Osteoblast (primary cell): ENCODE results near the gene PPP1R10. TPM values are rescaled to one million over a fixed set of nuclear protein-coding genes. Genes with fewer than 3 reads are reported as not detected.

Source experiments
- DNase-seq: peaks from one replicate; pipeline ENCODE4 v3.0.0; 2011; ENCODE audit warnings: low spot score, mixed read lengths; ENCODE audit not compliant: insufficient read length; ENCODE audit errors: missing footprints
- H2AFZ ChIP-seq: 2 replicates; pipeline ENCODE4 v1.6.0; 2011; ENCODE audit warnings: mild to moderate bottlenecking, low read length
- H3K27ac ChIP-seq: 2 replicates; pipeline ENCODE4 v1.5.1; 2011; ENCODE audit warnings: mild to moderate bottlenecking, low read depth, low read length, moderate library complexity
- H3K27me3 ChIP-seq: 2 replicates; pipeline ENCODE4 v1.6.0; 2012; ENCODE audit warnings: mild to moderate bottlenecking, control low read depth, inconsistent platforms, low read length, moderate library complexity; ENCODE audit not compliant: insufficient read depth
- H3K36me3 ChIP-seq: 2 replicates; pipeline ENCODE4 v1.5.1; 2011; ENCODE audit warnings: mild to moderate bottlenecking, low read length, control low read depth, moderate library complexity; ENCODE audit not compliant: insufficient read depth
- H3K4me1 ChIP-seq: 2 replicates; pipeline ENCODE4 v1.5.1; 2011; ENCODE audit warnings: mild to moderate bottlenecking, low read length, control low read depth, moderate library complexity; ENCODE audit not compliant: insufficient read depth
- H3K4me2 ChIP-seq: 2 replicates; pipeline ENCODE4 v1.6.0; 2011; ENCODE audit warnings: mild to moderate bottlenecking, low read length; ENCODE audit not compliant: insufficient read depth
- H3K4me3 ChIP-seq: fragments of 200-600 bp; sonication (generic); 3 replicates; pipeline ENCODE4 v1.5.1; 2012; ENCODE audit warnings: mild to moderate bottlenecking, low read length, inconsistent platforms; ENCODE audit not compliant: insufficient read depth
- H3K79me2 ChIP-seq: 2 replicates; pipeline ENCODE4 v1.6.0; 2012; ENCODE audit warnings: mild to moderate bottlenecking, low read length, control low read depth, inconsistent platforms; ENCODE audit not compliant: insufficient read depth
- H3K9me3 ChIP-seq: 2 replicates; pipeline ENCODE4 v1.5.1; 2011; ENCODE audit warnings: low read depth, low read length, control low read depth
- H4K20me1 ChIP-seq: 2 replicates; pipeline ENCODE4 v1.6.0; 2012; ENCODE audit warnings: mild to moderate bottlenecking, low read length, control low read depth; ENCODE audit not compliant: insufficient read depth
- total RNA-seq: library from RNA; depleted of rRNA; stranded (reverse); fragments of >200 nt; gene quantifications from 2 replicates; pipeline ENCODE4 v1.2.3, GENCODE V29; 2012
- TF ChIP-seq, protein P1 (sequence below): IDR thresholded peaks from 2 replicates; pipeline ENCODE4 v1.5.1; 2011; ENCODE audit warnings: mild to moderate bottlenecking, low read depth, low read length, moderate library complexity; ENCODE audit errors: extremely low read depth

Gene PPP1R10
- total RNA-seq, 1 donor = 29.0 TPM

- Histone ChIP-seq H3K4me3 (no peak overlapping the region), H3K27me3 (no peaks in the 10 kb centered on the region), H3K79me2 (no peaks in the 10 kb centered on the region), H4K20me1 (no peaks in the 10 kb centered on the region), H3K27ac (no peak overlapping the region), H3K4me2 (no peak overlapping the region), H3K9me3 (no peaks in the 10 kb centered on the region), H2AFZ (no peak overlapping the region), H3K36me3 (peaks cover 40% of the 10 kb centered on the region), H3K4me1 (no peaks in the 10 kb centered on the region)
- TF ChIP-seq, protein P1, sequence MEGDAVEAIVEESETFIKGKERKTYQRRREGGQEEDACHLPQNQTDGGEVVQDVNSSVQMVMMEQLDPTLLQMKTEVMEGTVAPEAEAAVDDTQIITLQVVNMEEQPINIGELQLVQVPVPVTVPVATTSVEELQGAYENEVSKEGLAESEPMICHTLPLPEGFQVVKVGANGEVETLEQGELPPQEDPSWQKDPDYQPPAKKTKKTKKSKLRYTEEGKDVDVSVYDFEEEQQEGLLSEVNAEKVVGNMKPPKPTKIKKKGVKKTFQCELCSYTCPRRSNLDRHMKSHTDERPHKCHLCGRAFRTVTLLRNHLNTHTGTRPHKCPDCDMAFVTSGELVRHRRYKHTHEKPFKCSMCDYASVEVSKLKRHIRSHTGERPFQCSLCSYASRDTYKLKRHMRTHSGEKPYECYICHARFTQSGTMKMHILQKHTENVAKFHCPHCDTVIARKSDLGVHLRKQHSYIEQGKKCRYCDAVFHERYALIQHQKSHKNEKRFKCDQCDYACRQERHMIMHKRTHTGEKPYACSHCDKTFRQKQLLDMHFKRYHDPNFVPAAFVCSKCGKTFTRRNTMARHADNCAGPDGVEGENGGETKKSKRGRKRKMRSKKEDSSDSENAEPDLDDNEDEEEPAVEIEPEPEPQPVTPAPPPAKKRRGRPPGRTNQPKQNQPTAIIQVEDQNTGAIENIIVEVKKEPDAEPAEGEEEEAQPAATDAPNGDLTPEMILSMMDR = no peak
- DNase-seq = peak; percentile 37
Observed at GRCh38 chr6:30640481-30640880, 23.4 kb upstream of the PPP1R10 start.

GRCh38 chr6:30635834-30636233, 18.8 kb upstream of the PPP1R10 start:
- TF ChIP-seq, protein P1 = no peak
- Histone ChIP-seq H3K9me3 (no peaks in the 10 kb centered on the region), H3K27ac (no peak overlapping the region), H3K36me3 (peaks cover 49% of the 10 kb centered on the region), H3K27me3 (no peaks in the 10 kb centered on the region), H3K4me3 (no peak overlapping the region), H3K4me2 (no peak overlapping the region), H3K79me2 (no peaks in the 10 kb centered on the region), H4K20me1 (no peaks in the 10 kb centered on the region), H3K4me1 (no peaks in the 10 kb centered on the region), H2AFZ (no peak overlapping the region)
- DNase-seq = no peak

DNA sequence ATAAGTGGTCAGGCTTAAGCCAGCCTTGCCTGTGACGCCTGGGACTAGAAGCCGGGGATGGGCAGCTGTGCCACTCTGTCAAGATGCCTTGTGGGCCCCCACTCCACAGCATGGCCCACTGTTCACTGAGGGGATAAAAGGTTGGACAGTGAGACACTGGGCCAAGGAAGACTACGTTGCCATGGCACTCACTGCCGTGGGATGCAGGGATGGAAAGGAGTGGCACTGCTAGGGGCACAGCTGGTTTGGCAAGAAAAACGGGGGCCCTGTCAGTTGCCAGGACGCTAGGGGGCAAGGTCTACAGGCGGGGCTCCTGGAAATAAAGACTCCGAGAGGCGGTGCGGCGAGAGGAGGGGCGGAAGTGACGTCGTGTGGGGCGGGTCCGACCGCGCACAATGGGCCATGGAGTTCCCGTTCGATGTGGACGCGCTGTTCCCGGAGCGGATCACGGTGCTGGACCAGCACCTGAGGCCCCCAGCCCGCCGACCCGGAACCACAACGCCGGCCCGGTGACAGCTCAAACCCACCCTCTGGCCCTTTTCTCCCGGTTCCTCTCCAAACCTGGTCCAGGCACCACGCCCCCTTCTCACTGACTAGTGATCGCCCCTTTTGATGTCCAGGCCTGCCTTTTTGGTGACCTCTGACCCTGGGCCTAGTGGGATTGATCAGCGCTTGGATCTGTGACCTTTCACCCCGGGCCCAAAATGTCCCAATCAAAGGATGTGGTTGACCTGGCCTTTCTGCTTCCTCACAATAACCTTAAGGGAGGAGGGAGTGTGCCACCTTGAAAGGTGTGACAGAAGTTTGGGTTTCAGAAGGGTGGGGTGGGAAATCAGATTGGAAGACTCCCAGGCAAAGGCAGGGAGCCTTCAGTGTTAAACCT, 9.7 kb upstream of the PPP1R10 start, which contains the start of gene ATAT1:
Gene ATAT1 (plus strand): TSS at position 391 of the 883 bp plus-strand sequence.
- Histone ChIP-seq H3K4me1 (peaks cover 10% of the 10 kb centered on the region), H3K4me2 (peak within 1 kb of the TSS; percentile 98), H3K36me3 (peaks cover 59% of the 10 kb centered on the region), H3K27me3 (no peaks in the 10 kb centered on the region), H3K4me3 (peak within 1 kb of the TSS; percentile 91), H3K9me3 (no peaks in the 10 kb centered on the region), H4K20me1 (no peaks in the 10 kb centered on the region), H2AFZ (peak within 1 kb of the TSS; percentile 96), H3K27ac (peak within 1 kb of the TSS; percentile 82), H3K79me2 (peaks cover 14% of the 10 kb centered on the region)
- TF ChIP-seq, protein P1 = peak; percentile 34
- peak; percentile 95 for DNase-seq

DNA sequence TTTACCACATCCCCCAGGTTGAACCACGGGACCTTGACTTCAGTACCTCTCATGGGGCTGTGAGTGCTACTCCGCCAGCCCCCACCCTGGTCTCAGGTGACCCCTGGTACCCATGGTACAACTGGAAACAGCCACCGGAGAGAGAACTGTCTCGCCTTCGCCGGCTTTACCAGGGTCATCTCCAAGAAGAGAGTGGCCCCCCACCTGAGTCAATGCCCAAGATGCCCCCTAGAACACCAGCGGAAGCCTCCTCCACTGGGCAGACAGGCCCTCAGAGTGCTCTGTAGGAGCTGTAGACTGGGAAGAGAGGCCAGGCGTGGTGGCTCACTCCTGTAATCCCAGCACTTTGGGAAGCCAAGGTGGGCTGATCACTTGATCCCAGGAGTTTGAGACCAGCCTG, 8.5 kb upstream of the PPP1R10 start:
- H3K4me3 ChIP-seq = no peak overlapping the region
- peaks cover 64% of the 10 kb centered on the region for H3K36me3 ChIP-seq
- DNase-seq = no peak

More for the DNA sequence above, 8.5 kb upstream of the PPP1R10 start:
- Histone ChIP-seq H2AFZ (no peak overlapping the region), H3K4me2 (no peak overlapping the region), H3K27ac (no peak overlapping the region), H3K9me3 (no peaks in the 10 kb centered on the region), H3K79me2 (peaks cover 14% of the 10 kb centered on the region), H3K27me3 (no peaks in the 10 kb centered on the region), H3K4me1 (peaks cover 10% of the 10 kb centered on the region), H4K20me1 (no peaks in the 10 kb centered on the region)
- TF ChIP-seq, protein P1 = no peak
